Breast epithelium (tissue), 4 donors: ENCODE measurements around the gene RETREG3. TPM values are rescaled to one million over a fixed set of nuclear protein-coding genes. Genes with fewer than 3 reads are reported as not detected.

Source experiments
- DNase-seq, 2 donors: peaks; one replicate each; pipeline ENCODE4 v3.0.0-alpha.2; 2019; ENCODE audit warnings: low spot score in 2 of 2
- H3K27ac ChIP-seq, 2 donors: fragments of 200-600 bp; sonication (generic) in 1 of 2; one replicate each; pipeline ENCODE4 v1.5.1; 2016 to 2019; ENCODE audit warnings: mild to moderate bottlenecking in 1 of 2
- H3K27me3 ChIP-seq, 2 donors: fragments of 200-600 bp; sonication (generic) in 1 of 2; one replicate each; pipeline versions ENCODE4 v1.5.1 to v1.6.0; 2017 to 2019; ENCODE audit warnings: control low read depth in 1 of 2, mild to moderate bottlenecking in 1 of 2
- H3K36me3 ChIP-seq: fragments of 200-600 bp; one replicate; pipeline ENCODE4 v1.5.1; 2019
- H3K4me1 ChIP-seq, 2 donors: fragments of 200-600 bp; sonication (generic); one replicate each; pipeline ENCODE4 v1.5.1; 2016 to 2019; ENCODE audit warnings: control low read depth in 1 of 2
- H3K4me3 ChIP-seq, 3 donors: fragments of 200-600 bp; sonication (generic); 1 replicate in 2 of 3; 2 replicates in 1 of 3; pipeline ENCODE4 v1.5.1; 2016 to 2019; ENCODE audit warnings: mild to moderate bottlenecking in 3 of 3, moderate library complexity in 2 of 3
- H3K9me3 ChIP-seq, 2 donors: fragments of 200-600 bp; sonication (generic) in 1 of 2; one replicate each; pipeline ENCODE4 v1.5.1; 2016 to 2019; ENCODE audit warnings: control low read depth in 1 of 2
- POLR2A ChIP-seq: fragments of 450-650 bp; IDR thresholded peaks from one replicate; pipeline ENCODE4 v1.6.1; 2016; ENCODE audit warnings: antibody characterized with exemption, mild to moderate bottlenecking, moderate library complexity
- POLR2AphosphoS5 ChIP-seq, 3 donors: sonication (generic); formaldehyde crosslinking; IDR thresholded peaks; one replicate each; pipeline ENCODE4 v1.6.1; 2017; ENCODE audit warnings: antibody characterized with exemption in 3 of 3
- intact Hi-C: fragments of 100-400 bp; cut with DNase I; formaldehyde crosslinking; loops from one replicate; pipeline ENCODE4 v1.15.1; 2023; ENCODE audit warnings: low total_unique reads
- total RNA-seq, 3 donors: library from RNA; depleted of rRNA; stranded (reverse); fragments of >200 nt; gene quantifications; one replicate each; pipeline ENCODE4 v1.1.0, GENCODE V29; 2016
- TF ChIP-seq, protein P1 (sequence below), 3 donors: fragments of 450-650 bp; IDR thresholded peaks; one replicate each; pipeline ENCODE4 v1.5.1; 2016 to 2017; ENCODE audit warnings: antibody characterized with exemption in 3 of 3, mild to moderate bottlenecking in 3 of 3, moderate library complexity in 3 of 3

The RETREG3 gene
- total RNA-seq, 3 donors from 2014 or later, result 58.7 to 85.8 (median 62.4) TPM

DNA sequence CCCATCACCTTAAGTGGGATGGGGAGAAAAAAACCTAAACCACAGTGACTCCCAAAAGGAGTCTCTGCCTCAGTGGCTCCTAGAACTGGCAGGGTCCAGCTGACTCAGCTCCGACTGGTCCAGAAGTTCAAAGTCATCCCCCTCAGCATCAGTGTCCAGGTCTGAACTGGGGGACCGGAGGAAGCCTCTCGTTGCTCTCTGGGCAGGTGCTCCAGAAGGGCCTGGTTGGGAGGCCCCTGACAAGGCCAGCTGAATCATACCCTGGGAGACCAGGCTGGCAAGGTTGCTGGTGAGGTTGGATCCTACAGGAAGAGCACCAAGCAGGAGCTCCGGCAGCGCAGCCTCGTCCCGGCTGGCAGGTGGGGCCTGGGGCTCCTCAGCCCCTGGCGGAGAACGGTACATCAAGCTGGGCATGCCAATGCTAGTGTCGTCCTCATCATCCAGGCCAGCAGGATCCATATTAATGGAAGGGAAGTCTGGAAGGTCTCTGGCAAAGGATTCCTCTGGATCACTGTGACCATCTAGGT is 27.4 kb downstream of the RETREG3 start:
- peaks cover 12% of the 10 kb centered on the region for H3K36me3 ChIP-seq
- no peak overlapping the region for H3K27ac ChIP-seq
- no peaks in the 10 kb centered on the region for H3K4me1 ChIP-seq
- intact Hi-C loops, result no loop called here
- TF ChIP-seq POLR2AphosphoS5 (IDR thresholded peaks at IDR 0.05), result no peak
- TF ChIP-seq POLR2A, result no peak
- TF ChIP-seq, protein P1, sequence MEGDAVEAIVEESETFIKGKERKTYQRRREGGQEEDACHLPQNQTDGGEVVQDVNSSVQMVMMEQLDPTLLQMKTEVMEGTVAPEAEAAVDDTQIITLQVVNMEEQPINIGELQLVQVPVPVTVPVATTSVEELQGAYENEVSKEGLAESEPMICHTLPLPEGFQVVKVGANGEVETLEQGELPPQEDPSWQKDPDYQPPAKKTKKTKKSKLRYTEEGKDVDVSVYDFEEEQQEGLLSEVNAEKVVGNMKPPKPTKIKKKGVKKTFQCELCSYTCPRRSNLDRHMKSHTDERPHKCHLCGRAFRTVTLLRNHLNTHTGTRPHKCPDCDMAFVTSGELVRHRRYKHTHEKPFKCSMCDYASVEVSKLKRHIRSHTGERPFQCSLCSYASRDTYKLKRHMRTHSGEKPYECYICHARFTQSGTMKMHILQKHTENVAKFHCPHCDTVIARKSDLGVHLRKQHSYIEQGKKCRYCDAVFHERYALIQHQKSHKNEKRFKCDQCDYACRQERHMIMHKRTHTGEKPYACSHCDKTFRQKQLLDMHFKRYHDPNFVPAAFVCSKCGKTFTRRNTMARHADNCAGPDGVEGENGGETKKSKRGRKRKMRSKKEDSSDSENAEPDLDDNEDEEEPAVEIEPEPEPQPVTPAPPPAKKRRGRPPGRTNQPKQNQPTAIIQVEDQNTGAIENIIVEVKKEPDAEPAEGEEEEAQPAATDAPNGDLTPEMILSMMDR (IDR thresholded peaks at IDR 0.05), result no peak
- no peak for DNase-seq
- H3K4me3 ChIP-seq, result no peak overlapping the region
- no peaks in the 10 kb centered on the region for H3K27me3 ChIP-seq
- H3K9me3 ChIP-seq, result no peaks in the 10 kb centered on the region

DNA sequence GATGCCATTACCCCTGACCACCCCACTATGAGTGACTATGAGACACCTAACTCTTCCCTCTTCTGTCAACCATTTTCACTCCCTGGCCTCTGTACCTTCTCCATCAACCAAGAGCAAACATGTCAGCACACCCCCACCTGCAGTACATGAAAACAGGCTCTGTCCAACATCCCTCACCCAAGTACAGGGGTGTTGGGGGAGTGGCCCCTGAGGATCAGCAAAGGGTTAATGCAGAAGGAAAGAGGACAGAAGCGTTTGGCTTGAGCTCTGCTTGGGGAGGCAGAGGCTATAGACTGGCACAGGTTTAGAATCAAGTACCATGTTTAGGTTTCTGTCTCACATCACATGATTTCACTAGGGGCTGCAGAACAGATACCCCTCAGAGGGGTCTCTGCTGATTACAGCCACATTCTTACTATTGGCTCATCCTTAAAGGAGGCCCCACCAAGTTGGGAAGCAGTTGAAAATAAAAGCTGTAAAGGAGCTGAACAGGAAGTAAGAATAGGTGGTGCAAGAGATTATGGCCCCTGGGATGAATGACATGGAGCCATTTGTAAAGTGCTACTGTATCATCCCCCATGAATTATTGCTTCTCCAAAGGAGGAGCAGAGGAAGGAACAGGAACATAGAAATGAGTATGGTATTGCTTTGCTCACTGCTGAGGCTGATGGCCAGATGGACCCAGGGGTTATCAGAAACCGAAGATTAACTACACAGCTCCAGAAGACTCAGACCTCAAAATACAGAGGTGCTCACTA is 29.2 kb downstream of the RETREG3 start:
- Histone ChIP-seq H3K9me3 (no peaks in the 10 kb centered on the region), H3K27ac (peak overlapping the region in 1 of 2 donors; percentile 48), H3K27me3 (no peaks in the 10 kb centered on the region), H3K4me3 (no peak overlapping the region), H3K36me3 (peaks cover 8% of the 10 kb centered on the region), H3K4me1 (no peaks in the 10 kb centered on the region)
- no peak for DNase-seq
- TF ChIP-seq POLR2A, result no peak
- TF ChIP-seq, protein P1 (IDR thresholded peaks at IDR 0.05), result no peak
- TF ChIP-seq POLR2AphosphoS5 (IDR thresholded peaks at IDR 0.05), result no peak
- intact Hi-C loops, result loop anchor here (10.0 kb wide), 1 partner anchor 95 kb away; the partner anchor contains the start of gene PLEKHH3

DNA sequence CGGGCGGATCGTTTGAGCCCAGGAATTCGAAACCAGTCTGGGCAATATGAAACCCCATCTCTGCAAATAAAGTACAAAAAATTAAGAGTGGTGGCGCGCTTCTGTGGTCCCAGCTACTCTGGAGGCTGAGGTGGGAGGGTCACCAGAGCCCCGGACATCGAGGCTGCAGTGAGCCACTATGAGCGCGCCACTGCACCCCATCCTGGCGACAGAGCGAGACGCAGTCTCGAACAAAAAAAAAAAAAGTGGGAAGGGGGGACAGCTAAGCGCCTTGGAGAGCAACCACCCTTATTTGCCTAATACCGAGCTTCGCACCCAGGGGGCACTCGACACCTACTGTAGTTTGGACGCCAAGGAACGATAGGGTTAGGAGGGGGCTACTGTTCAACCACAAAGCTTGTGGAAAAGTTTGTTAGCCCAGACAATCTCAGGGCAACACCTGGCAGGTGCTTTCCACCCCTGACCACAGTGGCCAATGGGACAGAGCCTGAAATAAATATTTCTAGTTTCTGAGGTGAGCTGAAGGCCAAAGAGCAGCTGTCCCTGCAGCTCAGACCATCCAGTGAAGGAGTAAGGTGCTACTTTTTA is 30.8 kb downstream of the RETREG3 start:
- Histone ChIP-seq H3K4me1 (no peaks in the 10 kb centered on the region), H3K36me3 (peaks cover 3% of the 10 kb centered on the region), H3K27ac (peak overlapping the region; percentile 76 to 80)

DNA sequence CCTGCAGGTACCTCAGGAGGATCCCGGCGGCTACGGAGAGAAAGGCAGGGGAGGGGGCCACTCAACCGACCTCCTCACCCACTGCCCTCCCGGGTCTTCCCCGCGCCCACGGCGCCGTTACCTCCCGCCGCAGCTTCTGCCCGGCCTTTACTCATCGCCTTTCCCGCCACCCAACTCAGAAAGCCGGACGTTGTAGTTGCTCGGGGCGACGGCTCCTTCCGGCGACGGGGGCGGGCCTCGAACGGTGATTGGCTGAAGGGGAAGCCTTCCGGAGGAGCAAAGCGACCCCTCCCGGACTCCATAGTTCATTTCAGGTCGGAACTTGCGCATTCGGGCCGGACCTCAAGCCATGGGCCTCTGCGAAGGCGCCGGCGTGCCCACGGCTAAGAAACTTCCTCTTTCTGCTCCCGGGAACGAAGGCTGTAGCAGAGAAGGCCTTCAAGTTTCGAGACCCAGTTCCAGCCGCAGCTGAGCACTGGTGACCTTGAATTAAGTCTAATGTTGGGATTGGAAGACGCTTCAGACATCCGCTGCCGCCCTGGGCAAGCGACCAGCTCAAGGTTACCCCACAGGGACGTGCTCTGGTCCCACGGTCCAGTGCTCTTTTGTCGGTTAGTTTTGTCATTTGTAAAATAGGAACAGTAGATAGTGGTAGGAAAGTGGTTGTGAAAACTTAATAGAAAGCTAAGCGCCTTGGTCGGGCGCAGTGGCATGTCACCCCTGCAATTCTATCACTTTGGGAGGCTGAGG is 31.5 kb downstream of the RETREG3 start, which contains the start of gene PSMC3IP:
PSMC3IP (minus strand) TSS at position 198 of the 750 bp plus-strand sequence; CDS start at position 155, 43 bp downstream.
- no peaks in the 10 kb centered on the region for H3K4me1 ChIP-seq
- peaks cover 9% of the 10 kb centered on the region for H3K36me3 ChIP-seq
- peak; percentile 93 to 97 for DNase-seq
- peak within 1 kb of the TSS; percentile 76 to 80 for H3K27ac ChIP-seq
- no peaks in the 10 kb centered on the region for H3K27me3 ChIP-seq
- H3K9me3 ChIP-seq, result no peaks in the 10 kb centered on the region
- TF ChIP-seq POLR2A (no peak), POLR2AphosphoS5 (IDR thresholded peaks at IDR 0.05) (peak; percentile 75 to 85 (median 77))
- TF ChIP-seq, protein P1 (IDR thresholded peaks at IDR 0.05), result peak in 2 of 3 donors; percentile 36 to 43
- intact Hi-C loops, result loop anchor here (10.0 kb wide), 1 partner anchor 97 kb away; the partner anchor contains the start of gene PLEKHH3
- peak within 1 kb of the TSS; percentile 54 to 67 (median 65) for H3K4me3 ChIP-seq

More for the DNA sequence above, 30.8 kb downstream of the RETREG3 start:
- H3K27me3 ChIP-seq, result no peaks in the 10 kb centered on the region
- DNase-seq, result peak in 1 of 2 donors; percentile 54
- TF ChIP-seq, protein P1 (IDR thresholded peaks at IDR 0.05), result peak in 2 of 3 donors; percentile 63 to 76
- TF ChIP-seq POLR2A (no peak), POLR2AphosphoS5 (IDR thresholded peaks at IDR 0.05) (no peak)
- H3K4me3 ChIP-seq, result peak overlapping the region; percentile 54 to 67 (median 65)
- H3K9me3 ChIP-seq, result no peaks in the 10 kb centered on the region
- intact Hi-C loops, result loop anchor here (10.0 kb wide), 1 partner anchor 96 kb away; the partner anchor contains the start of gene PLEKHH3
